BJ (cell line): ENCODE results near the gene TRABD2B. TPM values are rescaled to one million over a fixed set of nuclear protein-coding genes. Genes with fewer than 3 reads are reported as not detected.

Source experiments
- CTCF ChIA-PET: fragments of 350-600 bp; formaldehyde crosslinking; extraction: SDS; loops from one replicate; lab custom pipeline; 2021; ENCODE audit warnings: antibody characterized with exemption, inconsistent platforms; lab: Yijun Ruan, JAX
- POLR2A ChIA-PET: fragments of 300-600 bp; sonication (Branson Sonifier 250); formaldehyde crosslinking; extraction: SDS; loops from one replicate; lab custom pipeline; 2021; ENCODE audit warnings: antibody characterized with exemption; lab: Charles Lee
- DNase-seq: peaks from one replicate; pipeline ENCODE4 v3.0.0-alpha.2; 2011; ENCODE audit warnings: low read depth
- H3K27me3 ChIP-seq: 2 replicates; pipeline ENCODE4 v1.6.0; 2011; ENCODE audit warnings: low read length; ENCODE audit not compliant: control insufficient read depth, insufficient read depth
- H3K36me3 ChIP-seq: 2 replicates; pipeline ENCODE4 v1.5.1; 2011; ENCODE audit warnings: low read length; ENCODE audit not compliant: control insufficient read depth, insufficient read depth
- H3K4me3 ChIP-seq: 2 replicates; pipeline ENCODE4 v1.5.1; 2011; ENCODE audit warnings: low read depth, mild to moderate bottlenecking, control low read depth, low read length
- CTCF ChIP-seq: IDR thresholded peaks from 2 replicates; pipeline ENCODE4 v1.5.1; 2011; ENCODE audit warnings: low read depth, mild to moderate bottlenecking, control low read depth, inconsistent platforms, low read length, moderate library complexity; ENCODE audit not compliant: insufficient read depth
- polyA plus RNA-seq: library from polyadenylated mRNA; depleted of rRNA; stranded (reverse); fragments of >200 nt; gene quantifications from 2 replicates; pipeline ENCODE4 v1.2.3, GENCODE V29; 2011

Gene TRABD2B
- polyA plus RNA-seq, 1 experiment = not detected

GRCh38 chr1:47883963-47884362 lies 113.2 kb downstream of the TRABD2B start:
- POLR2A ChIA-PET = no interaction called here
- no peak for TF ChIP-seq CTCF
- H3K4me3 ChIP-seq = no peak overlapping the region
- CTCF ChIA-PET = no interaction called here
- H3K36me3 ChIP-seq = no peaks in the 10 kb centered on the region
- no peak for DNase-seq
- H3K27me3 ChIP-seq = no peaks in the 10 kb centered on the region

GRCh38 chr1:47881505-47882442 lies 115.4 kb downstream of the TRABD2B start:
- no peaks in the 10 kb centered on the region for H3K27me3 ChIP-seq
- no peaks in the 10 kb centered on the region for H3K36me3 ChIP-seq
- H3K4me3 ChIP-seq = no peak overlapping the region
- ChIA-PET CTCF (interaction anchor here (1.9 kb wide), 1 partner anchor 9 kb away, joined by 5 read pairs; no protein-coding TSS in a partner anchor), POLR2A (no interaction called here)
- no peak for TF ChIP-seq CTCF
- DNase-seq = no peak

DNA sequence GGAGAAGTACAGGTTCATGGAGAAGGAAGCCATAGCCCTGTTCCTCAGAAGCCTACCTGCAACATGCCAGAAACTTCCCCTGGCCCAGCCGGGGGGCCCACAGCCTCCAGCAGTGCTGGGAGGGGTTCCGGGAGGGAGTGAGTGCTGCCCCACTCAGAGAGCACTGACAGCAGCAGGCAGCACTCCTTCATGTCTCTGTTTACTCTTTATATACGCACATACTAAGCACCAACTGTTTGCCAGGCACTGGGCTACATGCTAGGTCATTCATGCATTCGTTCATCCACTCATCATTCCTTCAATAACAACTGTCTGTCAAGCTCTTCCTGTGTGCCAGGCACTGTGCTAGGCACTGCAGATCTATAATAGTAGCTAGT lies 120.6 kb downstream of the TRABD2B start:
- H3K4me3 ChIP-seq = no peak overlapping the region
- DNase-seq = no peak
- POLR2A ChIA-PET = no interaction called here
- CTCF ChIA-PET = no interaction called here
- H3K27me3 ChIP-seq = no peaks in the 10 kb centered on the region
- no peaks in the 10 kb centered on the region for H3K36me3 ChIP-seq
- TF ChIP-seq CTCF = no peak

- CTCF ChIA-PET = no interaction called here
- Histone ChIP-seq H3K27me3 (no peaks in the 10 kb centered on the region), H3K4me3 (no peak overlapping the region), H3K36me3 (no peaks in the 10 kb centered on the region)
- no peak for TF ChIP-seq CTCF
- POLR2A ChIA-PET = no interaction called here
- no peak for DNase-seq
Observed at GRCh38 chr1:47875831-47876586, 121.2 kb downstream of the TRABD2B start.

- TF ChIP-seq CTCF = no peak
- Histone ChIP-seq H3K4me3 (no peak overlapping the region), H3K27me3 (no peaks in the 10 kb centered on the region), H3K36me3 (no peaks in the 10 kb centered on the region)
- no peak for DNase-seq
- CTCF ChIA-PET = no interaction called here
- POLR2A ChIA-PET = no interaction called here
Observed at GRCh38 chr1:47875036-47875435, 122.1 kb downstream of the TRABD2B start.
